ENCODE data around the gene GSPT1.
"Not testable (repeated sequence)": the region's sequence is repeated elsewhere in the genome, so short reads cannot be mapped to it uniquely, and the experiment has no call there.

GSPT1 gene

GRCh38 chr16:11851294-11852091 is 64.3 kb downstream of the GSPT1 start, which contains the start of gene RSL1D1:
Gene RSL1D1 (minus strand): TSS chr16:11851542. CDS start chr16:11851512, 30 bp downstream.
- DNase-seq = peak; percentile 82

- no peak for DNase-seq
Measured at GRCh38 chr16:11848842-11849241, 66.9 kb downstream of the GSPT1 start.

- DNase-seq = no peak
Measured at GRCh38 chr16:11844499-11844898, 71.3 kb downstream of the GSPT1 start.

GRCh38 chr16:11843861-11844260 is 71.9 kb downstream of the GSPT1 start:
- no peak for DNase-seq

- DNase-seq = no peak
Measured at GRCh38 chr16:11843206-11843605, 72.5 kb downstream of the GSPT1 start.

- no peak for DNase-seq
Measured at GRCh38 chr16:11841026-11841425, 74.7 kb downstream of the GSPT1 start.

- DNase-seq = no peak
Measured at GRCh38 chr16:11836650-11837244, 79.0 kb downstream of the GSPT1 start.

GRCh38 chr16:11835891-11836649 is 79.7 kb downstream of the GSPT1 start:
- no peak for DNase-seq

GRCh38 chr16:11835309-11835708 is 80.4 kb downstream of the GSPT1 start:
- DNase-seq = no peak

- DNase-seq = no peak
Measured at GRCh38 chr16:11833951-11834695, 81.6 kb downstream of the GSPT1 start.

- no peak for DNase-seq
Measured at GRCh38 chr16:11828696-11829095, 87.1 kb downstream of the GSPT1 start.

- not testable (repeated sequence) for DNase-seq
Measured at GRCh38 chr16:11825520-11826165, 90.1 kb downstream of the GSPT1 start.

- DNase-seq = no peak
Measured at GRCh38 chr16:11824362-11824761, 91.4 kb downstream of the GSPT1 start.

- DNase-seq = not testable (repeated sequence)
Measured at GRCh38 chr16:11823645-11824044, 92.1 kb downstream of the GSPT1 start.

GRCh38 chr16:11819798-11820197 is 96.0 kb downstream of the GSPT1 start:
- DNase-seq = no peak

GRCh38 chr16:11818970-11819369 is 96.8 kb downstream of the GSPT1 start:
- not testable (repeated sequence) for DNase-seq

Measured in stimulated activated naive CD4-positive, alpha-beta T cell treated with Interleukin-2 at 50 U/mL for 16 hours (primary cell).